D341Med (cell line): Measurements from ENCODE around the gene ADCY1.
A peak's percentile ranks its signal among the peaks of the same experiment; 100 is the strongest.
"Not testable (repeated sequence)": the region's sequence is repeated elsewhere in the genome, so short reads cannot be mapped to it uniquely, and the experiment has no call there.

Experiments used
- DNase-seq: peaks from one replicate; pipeline ENCODE4 v3.0.0; 2012; ENCODE audit warnings: low spot score

The ADCY1 gene

GRCh38 chr7:45712872-45713668 is 138.9 kb downstream of the ADCY1 start:
- DNase-seq, result peak; percentile 9

GRCh38 chr7:45713669-45714520 is 139.7 kb downstream of the ADCY1 start:
- peak; percentile 18 for DNase-seq

GRCh38 chr7:45714521-45714820 is 140.3 kb downstream of the ADCY1 start:
- peak; percentile 12 for DNase-seq

- peak; percentile 9 for DNase-seq
Measured at GRCh38 chr7:45715471-45716352, 141.5 kb downstream of the ADCY1 start.

- peak; percentile 18 for DNase-seq
Measured at GRCh38 chr7:45716380-45717203, 142.4 kb downstream of the ADCY1 start.

GRCh38 chr7:45717537-45718235 is 143.5 kb downstream of the ADCY1 start:
- DNase-seq, result peak; percentile 5

- DNase-seq, result peak; percentile 27
Measured at GRCh38 chr7:45718464-45719330, 144.5 kb downstream of the ADCY1 start.

- peak; percentile 14 for DNase-seq
Measured at GRCh38 chr7:45720989-45721388, 146.8 kb downstream of the ADCY1 start.

- peak; percentile 36 for DNase-seq
Measured at GRCh38 chr7:45721686-45722598, 147.8 kb downstream of the ADCY1 start.

GRCh38 chr7:45725231-45725630 is 151.1 kb downstream of the ADCY1 start:
- DNase-seq, result not testable (repeated sequence)

- peak; percentile 15 for DNase-seq
Measured at GRCh38 chr7:45726883-45727282, 152.7 kb downstream of the ADCY1 start.

- not testable (repeated sequence) for DNase-seq
Measured at GRCh38 chr7:45731692-45732443, 157.7 kb downstream of the ADCY1 start.

- DNase-seq, result not testable (repeated sequence)
Measured at GRCh38 chr7:45738920-45739319, 164.8 kb downstream of the ADCY1 start.

- not testable (repeated sequence) for DNase-seq
Measured at GRCh38 chr7:45740573-45740972, 166.4 kb downstream of the ADCY1 start.

GRCh38 chr7:45748976-45749375 is 174.8 kb downstream of the ADCY1 start:
- DNase-seq, result not testable (repeated sequence)

GRCh38 chr7:45751352-45751751 is 177.2 kb downstream of the ADCY1 start:
- not testable (repeated sequence) for DNase-seq

GRCh38 chr7:45756333-45756732 is 182.2 kb downstream of the ADCY1 start:
- not testable (repeated sequence) for DNase-seq

GRCh38 chr7:45756757-45757156 is 182.6 kb downstream of the ADCY1 start:
- not testable (repeated sequence) for DNase-seq
